ENCODE measurements around the gene HLA-DPB1.
"Not testable (repeated sequence)": the region's sequence is repeated elsewhere in the genome, so short reads cannot be mapped to it uniquely, and the experiment has no call there.

The HLA-DPB1 gene

DNA sequence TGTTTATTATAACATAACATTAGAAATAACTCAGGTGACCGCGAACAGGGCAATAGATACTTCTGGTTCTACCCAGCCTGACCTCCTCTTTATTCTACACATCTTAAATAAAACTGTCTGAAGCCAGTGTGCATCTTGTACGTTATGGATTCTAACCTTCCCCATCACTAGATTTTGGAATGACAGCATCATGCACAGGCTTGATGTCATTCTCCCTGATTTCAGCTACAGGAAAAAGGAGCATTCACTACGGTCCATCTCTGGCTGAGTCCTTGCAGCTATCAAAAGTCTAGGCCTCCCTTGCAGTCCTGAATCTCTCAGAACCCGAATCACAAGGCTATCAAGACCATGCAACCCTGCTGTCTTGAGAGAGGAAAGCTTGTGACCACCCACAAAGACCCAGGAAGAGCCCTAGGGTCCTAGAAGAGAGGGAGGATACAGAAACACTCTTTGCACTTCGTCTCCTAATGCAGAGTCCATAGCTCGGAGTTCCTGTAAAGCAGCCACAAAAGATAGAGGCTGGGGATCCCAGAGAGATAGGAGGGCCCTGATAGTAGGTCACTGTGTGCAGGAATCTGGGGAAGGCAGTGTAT, 3.2 kb upstream of the HLA-DPB1 start:
- DNase-seq: no peak

- DNase-seq: peak; percentile 75
Observed at GRCh38 chr6:33073431-33073871, 2.3 kb upstream of the HLA-DPB1 start, which contains the start of gene HLA-DPA1. Gene HLA-DPA1, minus strand, starts transcription at chr6:33073649.

DNA sequence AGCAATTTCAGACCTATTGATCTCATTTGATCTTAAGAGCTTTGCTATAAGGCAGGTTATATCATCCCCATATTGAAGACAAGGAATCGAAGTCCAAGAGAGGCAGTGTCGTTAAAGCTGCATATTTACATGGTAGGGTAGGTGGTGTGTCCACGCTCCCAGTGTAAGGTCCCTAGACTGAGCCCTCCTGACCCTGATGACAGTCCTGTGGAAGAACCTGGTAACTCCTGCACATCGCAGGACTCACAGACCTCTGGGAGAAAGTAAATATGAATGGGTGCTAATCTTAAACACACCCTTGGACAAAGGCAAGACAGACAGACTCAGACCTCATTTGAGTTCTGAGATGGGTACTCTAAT, 602 bp upstream of the HLA-DPB1 start:
- DNase-seq: no peak

DNA sequence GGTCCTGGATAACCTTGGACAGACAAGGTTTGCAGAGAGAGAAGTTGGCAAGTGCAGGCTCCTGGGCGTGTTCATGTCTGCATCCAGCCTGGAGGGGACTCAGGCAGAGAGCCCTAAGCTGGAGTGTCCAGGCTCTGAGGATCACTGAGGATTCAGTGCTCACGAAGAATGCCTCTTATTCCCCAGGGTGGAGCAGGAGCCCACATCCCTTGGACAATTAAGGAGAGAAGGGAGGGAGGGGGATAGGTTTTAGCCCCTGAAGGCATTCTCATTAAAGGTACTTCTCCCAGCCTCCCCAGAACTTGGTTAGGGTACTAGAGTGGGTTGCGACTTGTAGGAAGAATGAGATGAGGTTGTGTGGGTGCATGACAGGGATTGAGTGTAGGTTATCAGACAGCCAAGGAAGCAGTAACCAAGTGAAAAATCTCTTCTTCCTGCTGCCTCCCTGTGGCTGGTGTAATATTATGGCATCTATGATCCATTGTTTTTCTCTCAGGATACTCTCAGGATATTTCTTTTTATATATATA, 680 bp downstream of the HLA-DPB1 start:
- DNase-seq: no peak

GRCh38 chr6:33077908-33078307, 2.1 kb downstream of the HLA-DPB1 start:
- DNase-seq: no peak

- no peak for DNase-seq
Observed at GRCh38 chr6:33078442-33078841, 2.7 kb downstream of the HLA-DPB1 start.

DNA sequence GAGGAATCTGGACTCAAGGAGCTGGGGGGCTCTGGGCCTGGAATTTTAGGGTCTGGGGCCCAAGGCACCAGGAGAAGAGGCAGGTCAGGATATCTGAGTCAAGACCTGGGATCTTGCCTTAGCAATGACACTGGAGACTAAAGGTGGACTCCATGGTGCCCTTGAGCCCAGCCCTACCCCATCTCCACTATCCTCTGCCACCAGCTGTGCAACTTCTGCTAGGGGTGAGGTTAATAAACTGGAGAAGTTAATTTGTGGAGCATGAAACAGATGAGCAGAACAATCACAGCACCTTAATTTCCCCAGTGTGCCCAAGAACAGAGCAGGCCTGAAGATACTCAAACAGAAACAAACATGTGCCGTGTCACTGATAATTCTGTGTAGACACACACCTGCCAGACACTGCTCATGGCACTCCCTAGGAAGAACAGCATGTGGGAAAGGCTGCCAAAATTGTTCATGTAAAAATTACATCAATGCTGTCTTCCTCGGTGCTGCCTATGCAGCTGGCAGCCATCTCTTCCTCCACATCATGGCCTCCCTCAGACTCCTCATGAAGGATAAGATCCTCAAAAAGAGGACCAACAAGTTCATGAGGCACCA, 3.2 kb downstream of the HLA-DPB1 start:
- DNase-seq: no peak

- DNase-seq: no peak
Observed at GRCh38 chr6:33079580-33079979, 3.8 kb downstream of the HLA-DPB1 start.

GRCh38 chr6:33080127-33081089, 4.6 kb downstream of the HLA-DPB1 start:
- DNase-seq: no peak

- DNase-seq: no peak
Observed at GRCh38 chr6:33081098-33081824, 5.5 kb downstream of the HLA-DPB1 start.

DNA sequence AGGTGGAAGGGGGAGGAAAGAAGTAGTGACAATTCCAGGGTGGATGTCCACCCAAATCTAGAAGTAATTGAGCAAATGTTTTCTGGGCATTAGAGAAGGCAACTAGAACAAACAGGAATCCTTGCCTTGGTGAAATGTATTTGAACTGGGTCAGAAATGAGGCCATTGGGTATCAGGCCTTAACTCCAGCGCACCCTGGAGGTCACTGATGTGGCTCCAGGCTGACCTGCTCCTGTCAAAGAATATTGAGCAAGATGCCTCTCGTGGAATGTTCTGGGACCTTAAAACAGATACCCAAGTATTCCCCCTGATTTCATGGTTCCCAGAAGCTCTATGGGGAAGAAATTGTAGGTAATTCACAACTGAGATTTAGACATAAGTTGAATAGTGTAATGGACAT, 6.9 kb downstream of the HLA-DPB1 start:
- peak; percentile 37 for DNase-seq

- no peak for DNase-seq
Observed at GRCh38 chr6:33085627-33086026, 9.8 kb downstream of the HLA-DPB1 start.

DNA sequence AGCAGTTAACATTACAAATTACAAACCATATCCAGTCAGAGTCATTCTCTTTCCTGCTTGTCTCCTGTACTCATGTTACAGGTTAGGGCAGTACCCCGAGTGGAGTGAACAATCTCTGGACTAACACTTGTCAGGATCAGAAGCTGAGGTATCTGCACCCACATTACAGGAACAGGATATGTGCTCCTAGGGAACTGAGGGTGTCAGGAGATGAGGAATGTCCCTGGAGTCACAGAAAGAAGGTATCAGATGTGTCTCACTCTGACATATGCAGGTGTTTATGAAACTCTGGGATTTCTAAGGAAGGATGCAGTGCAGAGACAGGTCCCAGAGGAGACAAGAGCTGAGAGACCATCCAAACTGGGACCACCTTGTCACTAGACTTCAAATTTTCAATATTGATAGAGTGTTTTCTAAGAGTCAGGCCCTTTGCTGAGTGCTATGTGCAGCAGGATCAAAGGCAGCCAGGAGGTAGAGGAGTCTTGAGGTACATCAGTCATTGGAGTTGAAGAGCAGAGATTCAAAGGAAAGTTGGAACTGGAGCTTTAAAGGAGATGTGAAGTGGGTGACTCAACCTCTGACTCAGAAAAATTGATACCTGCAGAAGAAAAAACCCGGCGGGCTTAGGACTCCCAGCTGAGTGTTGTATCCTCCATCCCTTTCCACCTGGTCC, 12.6 kb downstream of the HLA-DPB1 start:
- no peak for DNase-seq

DNA sequence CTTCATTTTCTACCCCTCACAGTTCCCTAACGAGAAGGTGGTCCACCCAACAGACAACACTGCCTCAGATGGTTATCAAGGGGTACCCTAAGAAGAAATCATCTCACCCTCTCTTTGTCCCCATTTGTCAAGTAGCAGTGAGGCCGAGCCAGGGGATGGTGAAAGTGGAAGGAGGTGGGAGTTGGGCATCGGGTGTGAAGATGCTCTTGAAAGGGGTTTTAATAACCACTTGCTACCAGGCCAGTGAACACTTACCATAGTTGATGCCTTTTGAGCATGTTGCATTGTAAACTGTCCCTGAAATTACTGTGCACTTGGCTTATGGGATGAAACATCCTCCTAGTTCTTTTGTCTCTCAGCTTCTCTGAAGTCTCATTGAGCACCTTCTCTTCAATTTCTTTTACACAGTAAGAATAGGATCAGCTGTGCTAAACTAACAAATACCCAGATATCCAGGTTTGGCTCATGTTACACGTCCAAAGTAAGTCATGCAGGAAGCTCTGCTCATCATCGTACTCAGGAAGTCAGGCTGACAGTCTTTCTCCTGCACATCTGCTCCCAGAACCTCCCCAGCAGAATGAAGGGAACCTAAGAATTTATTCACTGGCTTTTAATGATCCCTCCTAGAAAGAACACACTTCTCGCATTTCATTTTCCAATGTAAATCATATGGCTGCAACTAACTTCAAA, 13.3 kb downstream of the HLA-DPB1 start:
- no peak for DNase-seq

DNA sequence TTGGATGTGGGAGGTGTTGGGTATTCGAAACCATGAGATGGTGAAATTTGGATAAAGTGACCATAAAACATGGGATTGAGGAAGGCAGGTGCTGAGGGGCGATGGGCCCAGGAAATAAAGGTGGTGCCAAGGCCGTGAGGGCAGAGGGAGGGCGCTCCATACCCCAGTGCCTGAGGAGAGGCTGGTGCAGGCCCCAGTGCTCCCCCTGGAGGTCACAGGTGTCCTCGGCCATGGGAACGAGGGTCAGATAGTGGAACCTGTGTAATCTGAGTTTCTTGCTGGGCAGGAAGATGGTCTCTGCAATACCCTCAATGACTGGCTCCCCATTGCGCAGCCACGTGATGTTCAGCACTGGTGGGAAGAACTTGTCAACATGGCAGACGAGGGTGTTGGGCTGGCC, 16.2 kb downstream of the HLA-DPB1 start:
- peak; percentile 59 for DNase-seq

DNA sequence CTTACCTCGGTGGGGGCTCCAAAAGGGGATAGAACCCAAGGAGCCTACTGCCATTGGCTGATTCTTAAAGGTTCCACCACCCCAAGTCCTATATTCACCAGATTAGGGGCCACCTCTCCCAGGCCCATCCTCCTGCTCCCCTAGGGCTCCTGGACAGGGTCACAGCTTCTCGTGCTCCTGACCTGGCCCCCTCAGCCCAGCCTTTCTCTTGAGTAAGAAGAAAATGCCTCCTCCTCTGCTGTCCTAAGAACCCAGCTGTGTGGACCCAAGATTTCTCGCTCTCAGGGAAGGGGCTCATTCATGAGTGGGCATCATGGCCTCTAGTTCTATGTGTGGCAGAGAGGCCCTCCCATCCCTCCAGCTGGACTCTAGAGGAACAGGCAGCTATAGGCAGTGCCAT, 16.6 kb downstream of the HLA-DPB1 start:
- no peak for DNase-seq

DNA sequence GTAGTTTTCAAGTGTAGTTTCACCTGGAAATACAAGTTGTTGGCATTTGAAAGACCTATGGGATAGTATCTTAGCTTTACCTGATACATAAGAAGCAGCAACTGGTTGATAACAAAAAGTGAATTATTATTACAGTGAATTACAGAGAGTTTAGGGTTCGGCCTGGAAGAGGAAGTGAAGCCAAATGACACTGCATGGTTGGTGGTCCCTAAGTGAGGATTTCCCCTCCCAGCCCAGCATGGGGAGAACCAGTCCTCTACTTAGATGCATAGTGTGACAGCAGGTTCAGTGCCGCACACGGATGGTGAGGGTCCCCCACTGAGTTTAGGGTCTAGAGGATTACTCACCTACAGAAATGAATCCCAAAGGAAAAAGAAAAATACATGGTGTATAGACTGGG, 18.1 kb downstream of the HLA-DPB1 start:
- DNase-seq: no peak

- DNase-seq: no peak
Observed at GRCh38 chr6:33095681-33096080, 19.9 kb downstream of the HLA-DPB1 start.

DNA sequence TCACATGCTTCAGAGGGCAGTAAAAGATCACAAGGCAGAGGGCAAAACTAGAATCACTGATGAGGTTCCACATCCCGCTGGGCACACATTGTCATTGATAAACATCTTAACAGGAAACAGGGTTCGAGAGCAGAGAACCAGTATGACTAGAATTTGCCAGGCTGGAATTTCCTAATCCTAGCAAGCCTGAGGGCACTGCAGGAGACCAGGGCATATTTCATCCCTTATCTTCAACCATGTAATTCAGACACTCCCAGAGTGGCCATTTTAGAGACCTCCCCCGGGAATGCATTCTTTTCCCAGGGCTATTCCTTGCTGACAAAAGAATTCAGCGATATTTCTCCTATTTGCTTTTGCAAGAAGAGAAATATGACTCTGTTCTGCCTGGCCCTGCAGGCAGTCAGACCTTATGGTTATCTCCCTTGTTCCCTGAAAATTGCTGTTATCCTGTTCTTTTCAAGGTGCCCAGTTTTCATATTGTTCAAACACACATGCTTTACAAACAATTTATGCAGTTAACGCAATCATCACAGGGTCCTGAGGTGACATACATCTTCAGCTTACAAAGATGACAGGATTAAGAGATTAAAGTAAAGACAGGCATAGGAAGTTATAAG, 25.4 kb downstream of the HLA-DPB1 start:
- DNase-seq: not testable (repeated sequence)

- no peak for DNase-seq
Observed at GRCh38 chr6:33103776-33104175, 28.0 kb downstream of the HLA-DPB1 start.

GRCh38 chr6:33104887-33105286, 29.1 kb downstream of the HLA-DPB1 start:
- DNase-seq: no peak

All from CD4-positive, alpha-beta T cell treated with Interleukin-10 for 1 hour (primary cell).